A673 (cell line): ENCODE results near the gene GUCA1A. TPM values are rescaled to one million over a fixed set of nuclear protein-coding genes. Genes with fewer than 3 reads are reported as not detected.

Experiments
- BruUV-seq: library from RNA; stranded (reverse); fragments of 400-500 nt; replicated peaks from 2 replicates; lab custom pipeline; 2021; lab: Mats Ljungman, UMichigan
- CTCF ChIA-PET: fragments of 300-600 bp; sonication (Branson Sonifier 250); formaldehyde crosslinking; loops from one replicate; lab custom pipeline; 2022; ENCODE audit warnings: antibody characterized with exemption; lab: Charles Lee
- POLR2A ChIA-PET: fragments of 300-600 bp; sonication (Branson Sonifier 250); formaldehyde crosslinking; loops from one replicate; lab custom pipeline; 2022; ENCODE audit warnings: antibody characterized with exemption; ENCODE audit not compliant: low non-redundant PET; lab: Charles Lee
- DNase-seq: peaks from one replicate; pipeline ENCODE4 v3.0.0-alpha.2; 2015; ENCODE audit warnings: low spot score
- H3K27ac ChIP-seq: fragments of 200-600 bp; sonication (generic); 2 replicates; pipeline ENCODE4 v1.5.1; 2016; ENCODE audit warnings: mixed run types, low read depth, mild to moderate bottlenecking, mixed read lengths, antibody characterized with exemption, low read length; ENCODE audit not compliant: poor library complexity, severe bottlenecking
- H3K27me3 ChIP-seq: fragments of 200-600 bp; sonication (generic); replicated peaks from 2 replicates; pipeline ENCODE4 v1.6.1; 2017; ENCODE audit warnings: mixed run types, low read depth, mild to moderate bottlenecking, mixed read lengths, antibody characterized with exemption, low read length; ENCODE audit not compliant: insufficient read depth, poor library complexity
- H3K36me3 ChIP-seq: fragments of 200-600 bp; sonication (generic); 2 replicates; pipeline ENCODE4 v1.6.1; 2016; ENCODE audit warnings: mixed run types, mild to moderate bottlenecking, mixed read lengths, antibody characterized with exemption, low read length; ENCODE audit not compliant: insufficient read depth, poor library complexity, severe bottlenecking
- H3K4me1 ChIP-seq: fragments of 200-600 bp; sonication (generic); 2 replicates; pipeline ENCODE4 v1.6.1; 2017; ENCODE audit warnings: mixed run types, mild to moderate bottlenecking, mixed read lengths, antibody characterized with exemption, low read length; ENCODE audit not compliant: insufficient read depth, poor library complexity, severe bottlenecking
- H3K4me3 ChIP-seq: fragments of 200-600 bp; sonication (generic); 2 replicates; pipeline ENCODE4 v1.5.1; 2016; ENCODE audit warnings: low read depth, mixed run types, mild to moderate bottlenecking, mixed read lengths, low read length; ENCODE audit not compliant: poor library complexity, severe bottlenecking
- H3K9me3 ChIP-seq: fragments of 200-600 bp; sonication (generic); 2 replicates; pipeline ENCODE4 v1.6.1; 2016; ENCODE audit warnings: mixed run types, low read depth, mild to moderate bottlenecking, mixed read lengths, antibody characterized with exemption, low read length; ENCODE audit not compliant: poor library complexity, severe bottlenecking
- EZH2 ChIP-seq: fragments of 200-600 bp; sonication (generic); IDR thresholded peaks from 2 replicates; pipeline ENCODE4 v1.6.1; 2017; ENCODE audit warnings: borderline replicate concordance, low read depth, mild to moderate bottlenecking, mixed read lengths, antibody characterized with exemption, low read length; ENCODE audit not compliant: poor library complexity, severe bottlenecking
- intact Hi-C: fragments of 100-400 bp; cut with micrococcal nuclease; formaldehyde crosslinking; loops from one replicate; pipeline ENCODE4 v1.10.0; 2022; ENCODE audit not compliant: unreplicated experiment
- total RNA-seq: library from RNA; stranded (reverse); gene quantifications from 2 replicates; pipeline ENCODE4 v1.2.3, GENCODE V29; 2021
- TF ChIP-seq, protein P1 (sequence below): fragments of 300-800, 200-600 bp; sonication (generic); conservative IDR thresholded peaks from 2 replicates; pipeline ENCODE4 v1.5.1; 2017; ENCODE audit warnings: low read depth, mild to moderate bottlenecking, antibody characterized with exemption, low read length, moderate library complexity, mixed read lengths

Gene GUCA1A
- total RNA-seq, 1 experiment from 2014 or later, result not detected

DNA sequence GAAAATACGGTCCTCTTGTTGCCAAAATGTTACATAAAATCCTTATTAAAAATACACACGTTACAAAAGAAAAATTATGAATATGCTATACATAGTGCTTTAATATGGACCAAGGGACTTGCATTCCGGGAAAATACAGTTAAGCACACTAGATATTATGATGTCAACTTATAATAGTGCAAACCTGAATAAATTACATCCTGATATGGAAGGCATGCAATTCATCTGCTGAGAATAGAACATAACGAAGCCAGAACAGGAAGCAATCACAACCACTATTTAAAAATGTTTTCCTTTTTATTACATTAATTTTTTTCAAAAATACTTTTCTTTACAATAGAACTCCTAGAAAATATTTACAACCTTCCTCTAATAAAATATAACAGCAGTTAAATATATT is 52.3 kb downstream of the GUCA1A start:
- no peaks in the 10 kb centered on the region for H3K9me3 ChIP-seq
- ChIA-PET POLR2A (interaction anchor here (0.6 kb wide), 1 partner anchor 812 kb away, joined by 6 read pairs; no protein-coding TSS in a partner anchor), CTCF (no interaction called here)
- H3K4me3 ChIP-seq, result no peak overlapping the region
- no TSS peak for BruUV-seq
- DNase-seq, result no peak
- H3K27me3 ChIP-seq, result no peaks in the 10 kb centered on the region
- intact Hi-C loops, result no loop called here
- H3K4me1 ChIP-seq, result no peaks in the 10 kb centered on the region
- no peak overlapping the region for H3K27ac ChIP-seq
- TF ChIP-seq, protein P1, sequence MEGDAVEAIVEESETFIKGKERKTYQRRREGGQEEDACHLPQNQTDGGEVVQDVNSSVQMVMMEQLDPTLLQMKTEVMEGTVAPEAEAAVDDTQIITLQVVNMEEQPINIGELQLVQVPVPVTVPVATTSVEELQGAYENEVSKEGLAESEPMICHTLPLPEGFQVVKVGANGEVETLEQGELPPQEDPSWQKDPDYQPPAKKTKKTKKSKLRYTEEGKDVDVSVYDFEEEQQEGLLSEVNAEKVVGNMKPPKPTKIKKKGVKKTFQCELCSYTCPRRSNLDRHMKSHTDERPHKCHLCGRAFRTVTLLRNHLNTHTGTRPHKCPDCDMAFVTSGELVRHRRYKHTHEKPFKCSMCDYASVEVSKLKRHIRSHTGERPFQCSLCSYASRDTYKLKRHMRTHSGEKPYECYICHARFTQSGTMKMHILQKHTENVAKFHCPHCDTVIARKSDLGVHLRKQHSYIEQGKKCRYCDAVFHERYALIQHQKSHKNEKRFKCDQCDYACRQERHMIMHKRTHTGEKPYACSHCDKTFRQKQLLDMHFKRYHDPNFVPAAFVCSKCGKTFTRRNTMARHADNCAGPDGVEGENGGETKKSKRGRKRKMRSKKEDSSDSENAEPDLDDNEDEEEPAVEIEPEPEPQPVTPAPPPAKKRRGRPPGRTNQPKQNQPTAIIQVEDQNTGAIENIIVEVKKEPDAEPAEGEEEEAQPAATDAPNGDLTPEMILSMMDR, result no peak
- no peak for TF ChIP-seq EZH2
- H3K36me3 ChIP-seq, result no peaks in the 10 kb centered on the region

DNA sequence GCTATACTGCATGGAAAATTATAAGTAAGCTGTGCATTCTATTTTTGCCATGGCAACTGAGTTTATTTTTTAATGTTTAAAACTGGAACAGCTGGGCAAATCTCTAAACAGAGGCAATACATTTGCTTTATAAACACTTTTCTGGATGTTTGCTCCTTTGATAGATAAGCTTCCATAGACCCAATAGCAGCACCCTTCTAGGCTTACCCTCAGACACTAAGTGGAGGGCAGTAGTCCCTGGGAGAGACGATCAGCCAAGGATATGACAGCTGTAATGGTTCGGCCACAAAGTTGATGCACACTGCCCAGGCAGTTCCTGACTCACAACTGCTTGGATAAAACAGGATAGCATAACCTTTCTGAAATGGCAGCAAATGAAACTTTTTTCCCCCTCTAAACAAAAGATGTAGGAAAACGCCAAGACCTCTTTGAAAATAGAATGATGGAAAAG is 53.0 kb downstream of the GUCA1A start:
- ChIA-PET CTCF (no interaction called here), POLR2A (no interaction called here)
- BruUV-seq, result no TSS peak
- Histone ChIP-seq H3K9me3 (no peaks in the 10 kb centered on the region), H3K4me3 (no peak overlapping the region), H3K27me3 (no peaks in the 10 kb centered on the region), H3K36me3 (no peaks in the 10 kb centered on the region), H3K4me1 (no peaks in the 10 kb centered on the region), H3K27ac (no peak overlapping the region)
- DNase-seq, result no peak
- TF ChIP-seq, protein P1, result no peak
- no peak for TF ChIP-seq EZH2
- intact Hi-C loops, result no loop called here

- ChIA-PET POLR2A (no interaction called here), CTCF (no interaction called here)
- H3K27me3 ChIP-seq, result no peaks in the 10 kb centered on the region
- no peaks in the 10 kb centered on the region for H3K36me3 ChIP-seq
- intact Hi-C loops, result no loop called here
- no peaks in the 10 kb centered on the region for H3K4me1 ChIP-seq
- no peak overlapping the region for H3K4me3 ChIP-seq
- no peaks in the 10 kb centered on the region for H3K9me3 ChIP-seq
- no peak overlapping the region for H3K27ac ChIP-seq
- BruUV-seq, result no TSS peak
- TF ChIP-seq, protein P1, result no peak
- no peak for TF ChIP-seq EZH2
- DNase-seq, result no peak
Measured at GRCh38 chr6:42226645-42227143, 53.5 kb downstream of the GUCA1A start.
